NCI-H128 (cell line): ENCODE measurements around the gene LHFPL6.

Source experiments
- DNase-seq: peaks from one replicate; lab custom pipeline; 2025; ENCODE audit not compliant: unreplicated experiment; lab: John Stamatoyannopoulos, UW

LHFPL6 gene

DNA sequence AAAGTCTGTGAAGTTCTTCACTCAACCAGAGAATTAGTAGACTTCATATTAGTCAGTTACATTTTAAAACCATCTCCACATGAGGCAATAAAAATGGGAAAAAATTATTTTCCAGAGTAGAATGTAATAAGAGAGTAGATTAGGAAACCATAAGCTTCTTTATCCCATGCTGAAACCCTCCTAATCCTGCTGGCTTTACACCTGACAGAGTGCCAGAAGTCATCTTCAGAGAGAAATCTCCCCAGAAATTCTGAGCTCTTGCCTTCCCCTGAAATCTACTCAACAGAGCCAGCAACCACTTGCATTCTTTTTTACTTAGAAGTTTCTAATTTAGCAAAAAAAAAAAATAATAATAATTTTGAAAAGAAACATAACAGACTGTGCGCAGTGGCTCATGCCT, 284.8 kb downstream of the LHFPL6 start:
- no peak for DNase-seq

DNA sequence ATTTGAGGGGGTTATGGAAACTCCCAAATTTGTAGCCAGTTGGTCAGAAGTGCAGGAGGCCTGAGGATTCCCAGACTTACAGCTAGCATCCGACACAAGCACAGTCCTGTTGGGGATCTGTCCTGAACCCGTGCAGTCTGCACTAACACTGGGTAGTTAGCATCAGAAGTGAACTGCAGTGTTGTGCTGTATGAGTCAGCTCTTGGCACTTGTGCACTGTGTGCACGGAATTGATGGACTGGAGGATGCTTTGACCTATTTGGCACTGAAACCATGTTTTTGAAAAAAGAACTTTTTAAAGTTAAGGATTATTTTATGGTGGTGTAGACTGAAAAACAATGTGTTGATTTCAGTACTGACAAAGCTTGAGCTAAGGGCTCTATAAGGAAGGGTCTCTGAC, 285.7 kb downstream of the LHFPL6 start:
- DNase-seq: no peak

DNA sequence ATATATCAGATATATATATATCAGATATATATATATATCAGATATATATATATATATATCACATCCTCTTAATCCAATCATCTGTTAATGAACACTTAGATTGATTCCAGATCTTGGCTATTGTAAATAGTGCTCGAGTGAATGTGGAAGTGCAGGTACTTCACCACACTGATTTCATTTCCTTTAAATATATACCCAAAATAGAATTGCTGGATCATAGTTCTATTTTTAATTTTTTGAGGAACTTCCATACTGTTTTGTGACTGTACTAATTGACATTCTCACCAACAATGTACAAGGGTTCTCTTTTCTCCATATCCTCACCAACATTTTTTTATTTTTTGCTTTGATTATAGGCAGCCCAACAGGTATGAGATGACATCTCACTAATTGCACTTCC, 287.2 kb downstream of the LHFPL6 start:
- no peak for DNase-seq

DNA sequence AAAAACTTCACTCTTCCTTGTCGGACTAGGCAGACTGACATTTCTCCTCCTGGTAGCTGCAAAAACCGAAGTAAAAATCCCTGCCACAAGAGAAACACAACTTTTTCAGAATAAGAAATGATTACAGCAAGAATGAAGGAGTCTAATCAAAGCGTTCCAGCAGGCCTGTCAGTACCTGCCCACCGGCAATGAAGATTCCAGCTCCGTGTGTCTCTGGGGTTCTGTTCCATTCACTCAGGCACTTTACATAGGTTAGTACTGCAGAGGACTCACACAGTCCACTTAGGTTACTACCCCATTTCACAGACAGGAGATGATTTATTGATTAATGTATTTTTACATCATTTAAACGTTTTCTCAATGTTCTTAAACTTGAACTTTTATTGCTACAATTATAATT, 289.3 kb downstream of the LHFPL6 start:
- no peak for DNase-seq

DNA sequence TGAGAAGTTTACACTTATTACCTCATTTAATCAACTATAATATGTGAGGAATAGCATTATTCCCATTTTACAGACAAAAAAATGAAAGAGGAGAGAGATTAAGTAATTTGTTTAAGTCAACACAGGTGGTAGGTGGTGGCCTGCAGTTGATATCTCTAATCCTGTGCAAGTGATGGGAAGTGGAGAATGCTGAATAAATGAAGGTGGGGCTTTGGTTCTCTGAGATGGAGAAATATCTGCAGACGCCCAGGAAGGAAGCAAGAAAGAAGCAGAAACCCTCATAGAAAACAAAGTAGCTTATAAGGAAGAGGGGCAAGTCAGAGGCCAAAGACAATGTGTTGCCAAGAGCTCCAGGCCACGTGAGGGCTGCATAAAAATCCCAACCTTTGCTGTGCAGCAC, 290.4 kb downstream of the LHFPL6 start:
- DNase-seq: no peak

DNA sequence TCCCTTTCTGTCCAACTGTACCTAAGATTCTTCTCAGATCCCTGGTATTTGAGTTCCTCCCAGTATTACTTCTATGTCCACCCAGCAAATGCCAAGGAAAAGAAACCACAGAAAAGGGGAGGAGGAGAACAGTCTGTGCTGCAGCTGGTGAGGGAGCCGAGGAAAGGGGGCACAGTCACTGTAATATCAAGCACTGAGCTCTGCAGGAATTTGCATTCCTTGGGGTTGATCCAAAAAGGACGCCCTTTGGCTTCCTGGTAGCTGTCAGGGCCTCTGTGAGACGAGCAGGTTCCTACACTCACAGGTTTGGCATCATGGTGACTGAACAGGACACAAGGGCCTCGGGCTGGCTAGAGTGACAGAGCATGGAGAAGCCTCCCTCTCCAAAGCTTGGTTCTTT, 291.4 kb downstream of the LHFPL6 start:
- DNase-seq: no peak

DNA sequence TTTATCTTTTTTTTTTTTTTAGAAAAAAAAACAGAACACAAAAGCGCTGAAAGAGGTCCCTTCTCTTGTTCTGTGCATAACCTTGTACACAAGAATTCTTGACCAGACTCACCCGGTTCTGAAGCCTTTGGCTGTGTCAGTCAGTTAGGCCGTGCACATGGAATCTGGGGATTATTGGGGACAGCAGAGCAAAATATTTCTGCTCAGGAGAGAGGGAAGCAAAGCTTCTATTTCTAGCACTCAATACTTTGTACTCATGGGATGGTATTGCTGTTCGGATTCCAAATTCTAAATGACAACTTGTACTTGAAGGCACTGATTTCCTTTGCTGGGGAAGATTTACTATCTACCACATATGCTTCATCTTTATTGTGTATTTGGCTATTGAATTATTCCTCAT, 292.0 kb downstream of the LHFPL6 start:
- no peak for DNase-seq

DNA sequence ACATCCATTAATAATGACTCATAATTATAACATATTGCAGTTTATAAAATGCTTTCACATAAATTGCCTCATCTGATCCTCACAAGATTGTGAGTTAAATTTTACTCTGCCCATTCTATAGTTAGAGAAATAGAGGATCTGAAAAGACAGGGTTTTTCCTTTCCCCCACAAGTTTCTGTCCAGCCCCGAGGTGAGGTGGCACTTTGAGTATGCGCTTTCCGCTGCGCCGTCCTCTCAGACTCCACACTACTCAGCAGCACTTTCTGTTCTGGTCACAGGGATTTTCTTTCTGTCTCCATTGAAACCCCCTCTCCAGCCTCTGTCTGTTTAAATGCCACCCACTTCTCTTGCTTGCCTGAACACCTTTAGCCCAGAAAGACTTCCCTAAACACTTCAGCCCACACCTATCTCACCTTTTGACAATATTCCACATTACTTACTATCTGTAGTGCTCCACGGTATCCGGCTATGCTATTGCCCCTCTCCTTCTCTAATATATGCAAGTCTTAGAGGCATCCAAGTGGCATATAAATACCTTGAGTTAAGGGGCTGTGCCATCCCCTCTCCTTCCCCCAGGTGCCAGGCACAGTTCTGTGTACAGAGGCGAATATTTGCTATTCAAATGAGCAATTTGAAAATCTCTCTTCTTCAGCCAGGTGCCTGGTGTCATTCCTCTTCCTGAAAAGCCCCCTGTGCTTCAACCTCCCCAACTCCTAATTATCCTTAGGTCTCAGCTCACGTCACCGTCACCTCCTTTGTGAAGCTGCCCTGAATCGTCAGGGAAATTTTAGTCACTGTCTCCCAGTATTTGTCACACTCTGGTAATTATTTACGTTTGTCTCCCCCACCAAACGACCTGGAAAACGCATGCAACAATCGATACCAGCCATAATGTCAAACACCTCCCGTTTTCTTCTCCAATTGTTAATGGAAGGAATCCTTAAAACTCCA, 296.1 kb downstream of the LHFPL6 start:
- DNase-seq: no peak

DNA sequence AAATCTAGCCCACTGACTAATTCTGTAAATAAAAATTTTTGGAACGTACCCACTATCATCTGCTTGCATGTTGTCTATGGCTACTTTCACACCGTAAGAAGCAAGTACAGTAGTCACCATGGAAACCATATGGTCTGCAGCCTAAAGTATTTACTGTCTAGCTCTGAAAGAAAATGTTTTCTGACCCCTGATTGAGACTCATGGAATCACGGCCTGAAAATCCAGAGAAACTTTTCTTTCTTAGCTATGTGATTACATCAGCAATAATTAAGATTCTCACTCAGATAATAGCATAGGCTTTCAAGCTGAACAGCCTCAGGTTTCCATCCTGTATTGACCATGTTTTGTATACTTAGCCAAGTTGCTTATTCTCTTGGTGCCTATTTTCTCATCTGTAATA, 300.2 kb downstream of the LHFPL6 start:
- no peak for DNase-seq

DNA sequence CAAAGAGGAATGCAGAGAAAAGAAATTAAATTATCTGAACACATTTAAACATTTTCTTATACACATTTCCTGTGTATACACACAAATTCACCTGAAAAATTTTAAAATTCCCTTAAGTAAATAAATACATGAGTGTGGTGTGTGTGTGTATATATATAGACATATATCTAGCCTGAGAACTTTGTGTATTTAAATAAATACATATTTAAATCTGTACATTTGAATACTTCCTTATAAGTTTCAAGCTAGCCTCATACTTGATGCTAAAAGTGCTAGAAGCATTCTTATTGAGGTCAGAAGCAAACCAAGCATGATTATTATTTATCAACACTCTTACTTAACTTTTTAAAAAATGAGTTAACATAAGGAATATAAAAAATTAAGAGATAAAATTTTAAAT, 304.0 kb downstream of the LHFPL6 start:
- DNase-seq: no peak

DNA sequence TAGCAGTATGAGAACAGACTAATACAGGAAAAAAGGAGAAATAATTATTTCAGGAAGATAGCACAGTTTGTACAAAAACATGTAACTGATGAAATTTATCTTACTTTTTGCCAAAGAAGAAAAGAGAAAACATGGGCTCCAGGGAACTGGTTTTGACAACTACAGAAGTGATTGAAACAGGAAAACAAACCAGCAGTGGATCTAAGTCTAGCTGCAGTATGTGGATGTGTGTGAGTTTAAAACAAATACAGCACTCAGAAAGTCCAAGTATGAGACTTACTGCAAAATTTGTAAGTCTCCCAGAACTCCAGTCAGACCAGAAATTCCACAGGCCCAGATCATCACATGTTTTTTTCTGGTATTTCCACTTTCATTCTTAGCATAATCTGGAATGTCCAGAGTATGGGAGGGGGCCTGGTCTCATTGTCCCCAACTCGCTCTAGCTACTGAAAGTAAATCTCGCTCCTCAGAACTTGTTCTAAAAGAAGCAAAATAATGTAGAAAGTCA, 305.3 kb downstream of the LHFPL6 start:
- no peak for DNase-seq

DNA sequence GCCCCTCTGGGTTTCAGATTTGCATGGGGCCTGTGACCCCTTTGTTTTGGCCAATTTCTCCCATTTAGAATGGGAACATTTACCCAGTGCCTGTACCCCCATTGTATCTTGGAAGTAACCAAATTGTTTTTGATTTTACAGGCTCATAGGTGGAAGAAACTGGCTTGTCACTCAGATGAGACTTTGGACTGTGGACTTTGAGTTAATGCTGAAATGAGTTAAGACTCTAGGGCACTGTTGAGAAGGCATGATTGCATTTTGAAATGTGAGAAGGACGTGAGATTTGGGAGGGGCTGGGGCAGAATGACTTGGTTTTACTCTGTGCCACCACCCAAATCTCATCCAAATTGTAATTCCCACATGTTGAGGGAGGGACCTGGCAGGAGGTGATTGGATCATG, 306.0 kb downstream of the LHFPL6 start:
- no peak for DNase-seq

DNA sequence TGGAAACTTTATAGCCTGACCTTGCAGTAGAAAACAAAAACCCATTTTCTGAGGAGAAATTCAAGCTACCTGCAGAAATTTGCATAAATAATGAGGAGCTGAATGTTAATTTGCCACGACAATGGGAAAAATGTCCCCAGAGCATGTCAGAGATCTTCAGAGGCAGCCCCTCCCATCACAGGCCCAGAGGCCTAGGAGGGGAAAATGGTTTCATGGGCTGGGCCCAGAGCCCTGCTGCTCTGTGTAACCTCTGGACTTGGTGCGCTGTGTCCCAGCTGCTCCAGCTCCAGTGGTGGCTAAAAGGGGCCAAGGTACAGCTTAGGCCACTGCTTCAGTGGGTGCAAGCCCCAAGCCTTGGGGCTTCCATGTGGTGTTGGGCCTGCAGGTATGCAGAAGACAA, 306.8 kb downstream of the LHFPL6 start:
- DNase-seq: no peak
